HG03064 (cell line): Measurements from ENCODE around the gene MAP2.
A peak's percentile ranks its signal among the peaks of the same experiment; 100 is the strongest.

ENCODE experiments used
- ATAC-seq: cut with Tn5 transposase; IDR thresholded peaks from one replicate; pipeline ENCODE4 v1.9.1; 2021; ENCODE audit warnings: low read depth; ENCODE audit not compliant: unreplicated experiment

Gene MAP2

DNA sequence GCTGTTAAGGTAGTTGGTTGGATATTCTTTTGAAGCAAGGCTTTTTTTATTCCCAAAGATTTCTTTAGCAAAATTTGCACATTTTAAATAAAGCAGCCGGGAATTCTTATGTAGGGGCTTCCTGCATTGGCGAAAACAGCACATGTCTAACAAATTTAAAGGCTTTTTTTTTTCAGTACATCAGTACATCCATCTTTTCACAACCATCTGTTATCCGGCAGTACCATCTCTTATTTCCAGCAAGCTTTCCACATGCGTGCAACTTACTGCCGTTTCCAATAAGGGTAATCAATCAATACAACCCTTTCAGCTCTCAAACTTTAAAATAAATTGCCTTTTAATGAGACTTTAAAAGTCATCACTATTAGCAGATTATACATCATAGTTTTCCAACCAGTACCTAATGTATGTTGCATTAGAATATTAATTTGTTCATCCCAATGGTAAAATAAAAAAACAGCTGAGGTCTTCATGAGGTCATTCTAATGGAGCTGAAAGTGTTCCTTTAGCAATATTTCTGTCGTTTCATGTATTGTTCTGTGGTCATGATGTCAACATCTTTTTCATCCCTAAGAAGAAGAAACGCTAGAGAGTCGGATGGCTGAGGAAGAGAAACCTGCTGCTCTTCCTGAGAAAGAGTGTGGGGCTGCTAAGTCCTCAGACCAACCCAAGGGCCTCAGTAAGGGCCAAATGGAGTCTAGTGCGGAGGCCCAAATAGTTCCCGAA lies 266.3 kb downstream of the MAP2 start:
- ATAC-seq: no peak

DNA sequence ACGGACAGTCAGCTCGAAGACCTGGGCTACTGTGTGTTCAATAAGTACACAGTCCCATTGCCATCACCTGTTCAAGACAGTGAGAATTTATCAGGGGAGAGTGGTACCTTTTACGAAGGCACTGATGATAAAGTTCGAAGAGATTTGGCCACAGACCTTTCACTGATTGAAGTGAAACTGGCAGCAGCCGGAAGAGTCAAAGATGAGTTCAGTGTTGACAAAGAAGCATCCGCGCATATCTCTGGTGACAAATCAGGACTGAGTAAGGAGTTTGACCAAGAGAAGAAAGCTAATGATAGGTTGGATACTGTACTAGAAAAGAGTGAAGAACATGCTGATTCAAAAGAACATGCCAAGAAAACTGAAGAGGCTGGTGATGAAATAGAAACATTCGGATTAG lies 270.9 kb downstream of the MAP2 start:
- no peak for ATAC-seq

DNA sequence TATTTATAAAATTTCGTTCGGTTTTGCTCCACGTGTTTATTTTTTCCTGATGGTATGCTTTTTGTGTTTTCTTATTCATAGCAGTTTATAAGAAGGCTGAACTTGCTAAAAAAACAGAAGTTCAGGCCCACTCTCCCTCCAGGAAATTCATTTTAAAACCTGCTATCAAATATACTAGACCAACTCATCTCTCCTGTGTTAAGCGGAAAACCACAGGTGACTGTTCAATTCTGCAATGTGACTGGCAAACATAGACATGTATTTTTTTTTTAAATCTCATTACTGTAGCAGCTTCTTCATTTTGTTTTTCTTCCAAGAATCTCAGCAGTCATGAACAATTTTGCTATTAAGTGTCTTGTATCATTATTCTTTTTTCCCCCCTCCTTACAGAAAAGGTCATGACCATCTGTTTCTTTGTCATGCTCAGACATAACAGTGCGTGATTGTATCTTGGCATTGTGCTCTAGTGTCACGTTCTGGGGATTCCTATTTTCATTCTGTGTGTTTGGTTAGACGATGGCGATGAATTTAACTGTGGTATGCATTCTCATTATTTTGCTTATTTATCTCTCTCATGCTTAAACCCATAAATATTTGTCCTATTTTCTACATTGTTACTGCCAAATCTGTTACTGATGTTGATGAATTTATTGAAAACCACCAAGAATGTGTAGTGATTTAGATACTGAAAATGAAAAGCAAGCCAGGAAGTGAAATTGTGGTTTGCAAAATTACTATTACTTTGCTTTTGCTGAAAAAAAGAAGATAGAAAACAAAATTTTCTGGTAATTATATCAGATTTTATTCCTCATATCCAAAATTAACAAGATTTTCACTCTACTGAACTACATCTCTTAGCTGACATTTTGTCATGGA lies 273.2 kb downstream of the MAP2 start:
- ATAC-seq: peak; percentile 80

DNA sequence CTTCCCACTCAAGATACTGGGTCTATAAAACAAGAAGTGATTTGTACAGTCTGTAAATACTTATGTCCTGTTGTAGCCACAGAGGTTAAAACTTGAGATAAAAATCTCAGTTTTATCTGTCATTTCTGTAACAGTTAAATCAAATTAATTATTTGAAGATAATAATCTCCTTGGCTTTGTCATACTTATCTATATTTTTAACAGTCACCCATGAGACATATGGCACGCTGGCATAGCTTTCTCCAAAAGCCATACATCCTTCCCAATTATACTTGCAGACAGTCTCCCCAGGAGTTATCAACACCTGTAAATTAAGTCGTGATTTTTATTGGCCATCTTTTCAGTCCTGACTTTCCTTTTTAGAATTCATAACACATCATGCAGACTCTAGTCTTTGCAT lies 278.9 kb downstream of the MAP2 start:
- no peak for ATAC-seq

DNA sequence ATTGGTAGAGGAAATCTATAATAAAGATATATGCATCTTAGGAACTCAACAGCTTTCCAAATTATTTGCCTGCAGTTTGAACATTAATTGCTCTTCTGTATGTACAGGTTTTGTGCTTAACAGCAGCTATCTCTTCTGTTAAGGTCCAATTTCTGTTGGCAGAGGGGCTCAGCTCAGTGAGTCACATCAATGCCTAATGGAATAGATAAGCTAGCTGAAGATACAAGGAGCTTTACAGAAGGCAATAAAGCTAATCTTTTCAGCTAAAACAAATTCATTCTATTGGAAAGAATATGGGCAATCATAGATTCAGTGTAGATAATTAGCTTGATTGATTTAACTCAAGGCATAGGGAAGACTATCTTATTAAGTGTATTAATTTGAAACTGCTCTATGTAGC lies 289.4 kb downstream of the MAP2 start:
- ATAC-seq: no peak

DNA sequence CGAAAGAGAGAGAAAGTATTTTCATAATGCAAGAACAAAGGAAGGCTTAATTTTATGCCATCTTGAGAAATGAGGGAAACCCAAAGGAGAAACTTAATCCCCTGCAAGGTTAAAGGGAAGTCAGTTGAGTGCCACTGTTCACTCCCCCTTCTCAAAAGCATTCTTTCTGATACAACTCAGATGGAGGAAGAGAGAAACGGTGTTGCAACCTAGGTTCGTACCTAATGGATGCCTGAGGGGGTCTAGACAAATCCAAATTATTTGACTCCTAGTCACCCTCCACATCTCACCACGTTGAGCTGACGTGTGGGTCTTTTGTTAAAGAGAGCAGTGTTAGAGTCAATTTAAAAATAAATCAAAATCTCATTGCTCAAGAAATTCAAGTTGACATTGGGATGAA lies 295.2 kb downstream of the MAP2 start:
- ATAC-seq: no peak

DNA sequence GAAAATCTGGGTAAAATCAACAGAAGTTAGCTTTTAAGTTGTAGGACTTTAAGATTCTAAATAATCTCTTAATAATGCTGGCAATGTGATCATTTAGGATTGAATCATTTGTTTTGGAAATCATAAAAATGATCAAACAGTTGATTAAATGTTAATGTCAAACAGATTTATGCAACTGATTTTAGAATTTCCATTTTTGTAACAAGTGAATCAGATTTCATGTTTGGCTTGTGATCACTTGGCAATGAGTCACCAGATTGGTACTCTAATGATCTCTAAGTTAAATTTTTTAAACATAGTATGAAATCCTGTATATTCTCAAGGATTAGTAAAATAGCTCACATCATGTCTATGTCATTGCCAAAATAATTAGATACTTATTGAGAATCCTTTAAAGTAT lies 297.6 kb downstream of the MAP2 start:
- no peak for ATAC-seq

DNA sequence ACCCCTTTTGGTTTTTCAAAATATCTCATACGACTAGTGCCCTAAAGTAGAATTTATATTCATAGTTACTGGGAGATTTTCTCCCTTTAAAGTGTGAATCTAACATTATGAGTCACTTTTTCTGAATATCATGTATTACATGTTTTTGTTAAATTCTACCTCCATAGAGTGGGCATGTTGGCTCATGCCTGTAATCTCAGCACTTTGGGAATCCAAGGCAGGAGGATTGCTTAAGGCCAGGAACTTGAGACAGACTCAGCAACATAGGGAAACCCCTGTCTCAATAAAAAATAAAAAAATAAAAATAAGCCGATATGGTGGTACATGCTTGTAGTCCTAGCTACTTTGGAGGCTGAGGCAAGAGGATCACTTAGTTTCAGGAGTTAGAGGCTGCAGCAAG lies 302.5 kb downstream of the MAP2 start:
- ATAC-seq: no peak

DNA sequence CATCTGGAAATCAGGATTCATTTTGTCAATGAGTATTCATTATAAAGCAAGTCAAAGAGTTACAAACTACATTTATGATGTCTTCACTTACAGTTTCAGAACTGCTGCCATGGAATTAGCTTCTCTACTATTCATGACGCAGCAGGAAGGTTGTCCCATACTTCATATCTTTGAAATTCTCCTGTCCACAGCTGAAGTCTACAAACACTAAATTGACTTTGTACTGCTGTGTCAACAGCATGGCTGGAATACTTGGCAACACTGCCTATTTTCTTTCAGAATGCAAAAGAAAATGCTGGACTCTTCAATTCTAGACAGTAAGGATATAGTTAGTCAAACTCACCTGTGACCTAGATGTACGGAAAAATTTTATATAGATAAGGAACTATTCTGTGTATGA lies 303.2 kb downstream of the MAP2 start:
- no peak for ATAC-seq

DNA sequence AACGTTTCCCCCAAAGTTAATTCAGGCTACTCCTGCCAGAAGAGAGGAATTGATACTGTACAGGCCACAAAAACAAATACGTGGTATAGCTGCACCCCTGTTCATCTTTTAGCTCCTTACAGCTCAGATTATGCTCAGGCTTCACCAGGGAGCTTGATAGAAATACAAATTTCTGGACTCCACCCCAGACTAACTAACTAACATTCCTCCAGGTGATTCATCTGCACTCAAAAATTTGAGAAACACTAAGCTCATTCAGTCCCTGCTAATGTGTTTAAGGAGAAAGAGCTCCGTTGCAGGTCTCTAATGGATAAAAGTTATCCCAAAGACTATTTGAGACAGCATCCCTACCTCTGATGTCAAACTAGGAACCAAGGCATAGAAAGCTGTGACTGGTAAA lies 311.0 kb downstream of the MAP2 start:
- ATAC-seq: no peak

DNA sequence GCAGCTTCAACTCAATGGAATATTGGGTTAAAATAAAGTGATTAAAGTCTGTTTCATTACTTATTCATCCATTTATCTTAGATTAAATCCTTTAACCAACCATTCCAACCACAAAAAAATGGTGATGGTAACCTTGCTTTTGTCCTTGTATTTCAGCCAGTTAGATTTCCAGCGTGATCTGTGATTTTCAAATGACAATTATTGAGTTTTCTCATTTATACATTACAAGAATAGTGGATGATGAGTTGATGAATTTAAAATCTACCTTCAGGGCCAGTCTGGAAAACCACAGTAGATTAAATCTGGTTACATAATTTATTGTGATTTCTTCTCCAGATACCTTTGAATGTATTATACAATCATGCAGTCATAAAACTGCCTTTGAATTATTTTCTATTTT lies 318.1 kb downstream of the MAP2 start:
- no peak for ATAC-seq

DNA sequence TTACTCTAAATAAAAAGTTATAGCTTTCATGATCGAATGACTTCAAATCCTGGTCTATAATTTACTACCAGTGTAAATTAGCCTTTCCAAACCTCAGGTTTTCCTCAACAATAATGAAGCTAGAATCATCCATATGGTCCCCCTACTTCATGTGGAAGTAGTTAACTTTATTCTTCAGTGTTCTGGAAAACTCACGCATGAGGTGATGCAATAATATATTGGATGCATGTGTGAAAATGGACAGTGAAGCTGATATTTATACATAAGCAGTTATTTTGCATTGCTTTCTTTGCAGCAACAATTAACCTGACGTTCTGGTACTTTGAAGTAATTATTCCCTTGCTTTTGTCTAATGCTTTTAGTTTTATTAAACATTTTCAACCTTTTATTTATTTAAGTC lies 329.2 kb downstream of the MAP2 start:
- no peak for ATAC-seq

DNA sequence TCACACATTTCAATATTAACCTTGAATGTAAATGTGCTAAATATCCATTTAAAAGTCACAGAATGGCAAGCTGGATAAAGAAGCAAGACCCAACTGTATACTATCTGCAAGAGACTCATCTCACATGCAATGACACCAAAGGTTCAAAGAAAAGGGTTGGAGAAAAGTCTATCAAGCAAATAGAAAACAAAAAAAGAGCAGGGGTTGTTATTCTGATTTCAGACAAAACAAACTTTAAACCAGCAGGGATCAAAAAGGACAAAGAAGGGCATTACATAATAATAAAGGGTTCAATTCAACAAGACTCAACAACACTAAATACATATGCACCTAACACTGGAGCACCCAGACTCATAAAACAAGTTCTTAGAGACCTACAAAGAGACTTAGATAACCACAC lies 333.3 kb downstream of the MAP2 start:
- ATAC-seq: no peak

DNA sequence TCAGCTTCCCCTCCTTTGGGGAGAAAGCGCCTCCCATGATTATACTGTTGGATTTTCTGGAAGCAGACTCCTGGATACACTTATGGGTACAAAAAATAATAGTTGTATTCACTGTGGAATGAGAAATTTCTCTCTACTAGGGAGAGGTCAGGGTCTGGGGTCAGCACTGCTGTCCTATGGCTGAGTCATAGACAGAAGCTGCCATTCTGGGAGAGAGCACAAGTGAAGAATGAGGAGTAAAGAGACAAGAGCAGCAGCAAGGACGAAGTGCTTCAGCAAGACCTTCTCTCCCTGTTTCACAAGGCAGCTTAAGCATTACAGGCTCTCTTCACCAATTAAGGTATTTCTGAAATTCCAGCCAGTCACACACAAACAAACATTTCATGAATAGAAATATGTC lies 337.7 kb downstream of the MAP2 start:
- ATAC-seq: no peak

DNA sequence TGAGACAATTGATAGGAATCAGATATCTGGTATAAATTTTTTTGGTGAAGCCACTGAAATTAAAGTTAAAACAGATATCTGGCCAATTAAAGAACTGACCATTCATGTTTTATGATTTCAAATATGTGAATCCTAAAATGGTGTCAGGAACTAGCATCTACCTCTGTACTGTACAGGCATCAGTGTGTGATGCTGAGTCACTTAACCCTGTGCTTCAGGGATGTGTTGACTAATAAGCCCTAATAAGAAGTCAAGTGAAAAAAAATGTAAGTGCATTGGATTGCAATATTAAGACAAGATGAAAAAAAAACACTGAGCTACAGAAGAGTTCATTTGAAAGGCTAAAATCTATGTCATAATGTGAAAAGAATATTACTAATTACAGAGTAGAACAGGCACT lies 338.7 kb downstream of the MAP2 start:
- no peak for ATAC-seq

DNA sequence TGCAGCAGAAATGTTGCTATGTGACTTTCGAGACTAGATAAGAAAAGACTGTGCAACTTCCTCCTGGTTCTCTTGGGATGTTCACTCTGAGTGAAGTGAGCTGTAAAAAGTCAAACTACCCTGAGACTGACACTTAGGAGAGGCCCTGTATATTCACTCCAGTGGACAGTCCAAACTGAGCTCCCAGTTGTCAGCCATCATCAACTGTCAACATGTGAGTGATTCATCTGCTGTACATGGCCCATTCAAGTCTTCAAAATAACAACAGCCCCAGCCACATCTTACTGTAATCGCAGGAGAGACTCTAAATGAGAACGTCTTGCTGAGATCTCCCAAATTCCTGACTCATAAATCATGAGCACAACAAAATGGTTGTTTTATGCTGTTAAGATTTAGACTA lies 339.3 kb downstream of the MAP2 start:
- ATAC-seq: no peak

DNA sequence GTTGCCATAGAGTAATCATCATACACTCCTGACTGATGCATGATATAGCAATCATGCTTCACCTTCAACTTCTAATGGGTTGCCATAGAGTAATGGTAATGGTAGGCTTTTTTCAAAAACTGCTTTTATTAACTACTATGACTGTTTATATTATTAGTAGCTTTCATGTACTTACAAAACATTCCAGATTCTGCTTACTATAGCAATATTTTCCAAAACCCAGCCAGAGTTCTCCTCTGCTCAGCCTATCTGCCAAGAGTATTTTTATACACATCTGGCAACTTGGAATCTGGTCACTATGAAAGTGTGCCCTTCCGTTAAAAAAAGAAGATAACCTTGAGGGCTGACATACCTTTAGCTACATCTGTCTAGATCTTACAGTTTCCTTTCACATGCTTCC lies 342.8 kb downstream of the MAP2 start:
- ATAC-seq: no peak

DNA sequence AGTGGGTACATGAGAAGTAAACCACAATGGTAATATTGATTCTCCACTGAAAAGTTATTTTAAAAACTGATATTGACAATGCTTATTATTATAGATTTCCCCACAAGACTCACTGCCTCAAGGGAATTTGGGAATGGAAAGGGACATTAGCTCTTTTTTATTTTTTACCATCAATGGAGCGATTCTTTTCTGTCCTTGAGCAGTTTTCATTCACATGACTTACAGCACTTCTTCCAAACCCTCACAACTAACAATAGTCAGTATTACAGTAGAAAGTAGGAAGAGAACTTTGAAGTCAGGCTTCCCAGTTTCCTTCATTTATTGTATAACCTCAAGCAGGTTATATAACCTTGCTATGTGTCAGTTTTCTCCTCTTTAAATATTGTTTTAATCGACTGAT lies 343.5 kb downstream of the MAP2 start:
- no peak for ATAC-seq

DNA sequence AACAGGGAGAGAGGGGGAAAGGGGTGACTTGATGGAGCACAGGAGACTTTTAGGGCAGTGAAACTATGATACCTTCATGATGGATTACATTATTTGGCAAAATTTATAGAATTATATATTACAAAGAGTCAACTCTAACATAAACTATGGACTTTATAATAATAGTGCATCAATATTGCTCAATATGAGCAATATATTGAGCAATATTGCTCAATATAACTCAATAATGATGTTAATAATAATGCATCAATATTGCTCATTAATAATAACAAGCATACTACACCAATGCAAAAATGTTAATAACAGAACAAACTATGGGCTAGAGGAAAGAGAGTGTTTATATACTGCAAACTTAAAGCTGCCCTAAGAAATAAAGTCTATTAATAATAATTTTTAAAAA lies 344.7 kb downstream of the MAP2 start:
- ATAC-seq: no peak

DNA sequence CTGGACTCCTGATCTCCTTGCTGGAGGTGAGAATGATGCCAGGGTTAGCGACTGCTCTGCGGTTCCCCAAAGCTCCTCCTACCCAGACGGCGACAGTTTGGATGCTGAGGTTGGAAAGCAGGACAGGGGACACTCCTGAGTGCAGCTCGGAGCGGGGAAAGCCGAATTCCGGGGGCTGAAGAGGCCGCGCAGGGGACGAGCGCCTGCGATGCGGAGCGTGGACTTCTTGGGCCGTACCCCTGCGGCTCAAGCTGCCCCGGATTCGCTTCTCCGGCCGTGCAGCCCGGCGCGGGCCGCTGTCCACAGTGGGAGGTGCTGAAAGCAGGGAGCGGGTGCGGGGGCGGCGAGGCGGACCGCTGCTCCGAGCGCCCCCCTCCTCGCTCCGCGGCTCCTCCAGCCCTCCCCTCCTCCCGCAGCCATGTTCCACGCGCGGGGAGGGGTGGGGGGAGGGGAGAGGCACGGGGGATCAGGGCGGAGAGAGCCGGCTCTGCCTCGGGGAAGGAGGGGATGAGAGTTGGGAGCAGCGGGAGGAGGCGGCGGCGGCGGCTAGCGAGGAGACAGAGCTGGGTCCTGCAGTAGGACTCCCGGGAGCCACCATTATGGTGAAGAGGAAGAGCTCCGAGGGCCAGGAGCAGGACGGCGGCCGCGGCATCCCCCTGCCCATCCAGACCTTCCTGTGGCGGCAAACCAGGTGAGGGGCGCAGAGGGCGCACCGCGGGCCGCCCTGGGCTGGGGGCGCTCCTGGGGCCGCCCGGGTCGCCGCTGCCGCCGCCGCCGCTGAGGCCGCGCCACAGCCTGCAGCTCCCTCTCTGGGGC lies 347.8 kb downstream of the MAP2 start, which contains the start of gene UNC80:
Gene UNC80, plus strand, starts transcription at position 359 of the 816 bp plus-strand sequence. Its CDS starts 241 bp downstream, at position 600.
- no peak for ATAC-seq

DNA sequence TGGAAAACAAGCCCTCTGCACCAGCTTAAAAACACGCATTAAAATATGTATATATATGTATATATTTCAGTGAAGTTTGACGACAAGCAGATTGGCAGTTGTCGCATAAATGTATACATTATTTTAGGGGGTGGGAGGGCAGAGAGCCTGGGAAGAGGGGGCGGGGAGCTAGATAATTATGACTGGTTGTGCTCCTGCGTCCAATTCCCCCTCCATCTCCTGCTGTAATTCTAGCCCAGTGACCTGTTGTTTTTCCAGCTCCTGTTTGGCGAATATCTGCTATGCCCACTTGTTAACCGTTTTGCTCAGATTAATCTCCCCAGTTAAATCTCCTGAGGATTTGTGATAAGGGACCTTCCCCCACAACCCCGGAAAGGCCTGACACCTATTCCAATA lies 348.4 kb downstream of the MAP2 start:
- ATAC-seq: no peak
